ENCODE data around the gene ADAMTS8. TPM values are rescaled to one million over a fixed set of nuclear protein-coding genes. Genes with fewer than 3 reads are reported as not detected.

The ADAMTS8 gene
- total and polyA plus RNA-seq, 2 experiments from 2014 or later: under 0.01 to 0.10 TPM

GRCh38 chr11:130370845-130371590 is 57.4 kb downstream of the ADAMTS8 start:
- no peak overlapping the region for H3K4me3 ChIP-seq
- no peak overlapping the region for H3K9ac ChIP-seq
- H3K4me1 ChIP-seq (ENCODE audit: insufficient read depth): peaks cover 10% of the 10 kb centered on the region
- DNase-seq: no peak
- WGBS, 2 experiments (ENCODE audit: low coverage in 1 of 2, low lambda C conversion rate in 2 of 2, missing lambda C conversion rate in 2 of 2): 62 to 72% methylated on average over 10 of the region's 10 CpGs
- H3F3A ChIP-seq (ENCODE audit: insufficient read depth): no peaks in the 10 kb centered on the region
- no peak overlapping the region for H3K4me2 ChIP-seq (ENCODE audit: unreplicated experiment)
- peaks cover 24% of the 10 kb centered on the region for H3K27me3 ChIP-seq (replicated peaks; ENCODE audit: insufficient read depth)
- no peaks in the 10 kb centered on the region for H3K79me2 ChIP-seq (ENCODE audit: insufficient read depth)
- no peaks in the 10 kb centered on the region for H3K36me3 ChIP-seq (ENCODE audit: low read depth)
- no peak overlapping the region for H3K27ac ChIP-seq
- H2AFZ ChIP-seq: no peak overlapping the region
- no peaks in the 10 kb centered on the region for H3K9me3 ChIP-seq (ENCODE audit: low read depth)
- H4K20me1 ChIP-seq (ENCODE audit: insufficient read depth): no peaks in the 10 kb centered on the region
- no peaks in the 10 kb centered on the region for H3K9me2 ChIP-seq (ENCODE audit: insufficient read depth)
- TF ChIP-seq EZH2phosphoT487 (IDR thresholded peaks at IDR 0.05; ENCODE audit: insufficient read depth, low read depth) (no peak), EZH2 (IDR thresholded peaks at IDR 0.05; ENCODE audit: insufficient read depth, poor library complexity, severe bottlenecking) (no peak)
- in situ Hi-C loops (cut with MboI): no loop called here

GRCh38 chr11:130369713-130370112 is 58.7 kb downstream of the ADAMTS8 start:
- TF ChIP-seq EZH2 (IDR thresholded peaks at IDR 0.05; ENCODE audit: insufficient read depth, poor library complexity, severe bottlenecking): no peak
- TF ChIP-seq EZH2phosphoT487 (IDR thresholded peaks at IDR 0.05; ENCODE audit: insufficient read depth, low read depth): no peak
- Histone ChIP-seq H3K36me3 (ENCODE audit: low read depth) (no peaks in the 10 kb centered on the region), H3K4me1 (ENCODE audit: insufficient read depth) (peaks cover 10% of the 10 kb centered on the region), H3F3A (ENCODE audit: insufficient read depth) (no peaks in the 10 kb centered on the region), H3K79me2 (ENCODE audit: insufficient read depth) (no peaks in the 10 kb centered on the region), H3K9ac (no peak overlapping the region), H3K27ac (no peak overlapping the region), H3K4me2 (ENCODE audit: unreplicated experiment) (no peak overlapping the region), H2AFZ (no peak overlapping the region), H3K27me3 (replicated peaks; ENCODE audit: insufficient read depth) (peaks cover 22% of the 10 kb centered on the region), H3K4me3 (no peak overlapping the region), H3K9me2 (ENCODE audit: insufficient read depth) (no peaks in the 10 kb centered on the region), H4K20me1 (ENCODE audit: insufficient read depth) (no peaks in the 10 kb centered on the region), H3K9me3 (ENCODE audit: low read depth) (no peaks in the 10 kb centered on the region)
- WGBS, 2 experiments (ENCODE audit: low coverage in 1 of 2, low lambda C conversion rate in 2 of 2, missing lambda C conversion rate in 2 of 2): 73 to 74% methylated on average over 4 of the region's 4 CpGs
- DNase-seq: no peak
- in situ Hi-C loops (cut with MboI): no loop called here

- Histone ChIP-seq H3K36me3 (ENCODE audit: low read depth) (no peaks in the 10 kb centered on the region), H3K9me3 (ENCODE audit: low read depth) (no peaks in the 10 kb centered on the region), H3K27me3 (replicated peaks; ENCODE audit: insufficient read depth) (peaks cover 22% of the 10 kb centered on the region), H4K20me1 (ENCODE audit: insufficient read depth) (no peaks in the 10 kb centered on the region), H3K4me2 (ENCODE audit: unreplicated experiment) (no peak overlapping the region), H2AFZ (no peak overlapping the region), H3K79me2 (ENCODE audit: insufficient read depth) (no peaks in the 10 kb centered on the region), H3K27ac (no peak overlapping the region), H3K4me1 (ENCODE audit: insufficient read depth) (peaks cover 10% of the 10 kb centered on the region), H3F3A (ENCODE audit: insufficient read depth) (no peaks in the 10 kb centered on the region), H3K9ac (no peak overlapping the region), H3K4me3 (no peak overlapping the region), H3K9me2 (ENCODE audit: insufficient read depth) (no peaks in the 10 kb centered on the region)
- no peak for TF ChIP-seq EZH2phosphoT487 (IDR thresholded peaks at IDR 0.05; ENCODE audit: insufficient read depth, low read depth)
- TF ChIP-seq EZH2 (IDR thresholded peaks at IDR 0.05; ENCODE audit: insufficient read depth, poor library complexity, severe bottlenecking): no peak
- peak; percentile 45 for DNase-seq
- in situ Hi-C loops (cut with MboI): no loop called here
- 21 to 24% methylated on average over 6 of the region's 6 CpGs for WGBS, 2 experiments (ENCODE audit: low coverage in 1 of 2, low lambda C conversion rate in 2 of 2, missing lambda C conversion rate in 2 of 2)
Measured at GRCh38 chr11:130369141-130369691, 59.2 kb downstream of the ADAMTS8 start.

GRCh38 chr11:130359419-130359818 is 69.0 kb downstream of the ADAMTS8 start:
- TF ChIP-seq EZH2 (IDR thresholded peaks at IDR 0.05; ENCODE audit: insufficient read depth, poor library complexity, severe bottlenecking) (no peak), EZH2phosphoT487 (IDR thresholded peaks at IDR 0.05; ENCODE audit: insufficient read depth, low read depth) (no peak)
- Histone ChIP-seq H3K4me1 (ENCODE audit: insufficient read depth) (no peaks in the 10 kb centered on the region), H3K36me3 (ENCODE audit: low read depth) (no peaks in the 10 kb centered on the region), H2AFZ (no peak overlapping the region), H3K27me3 (replicated peaks; ENCODE audit: insufficient read depth) (peaks cover 5% of the 10 kb centered on the region; the same call in 1 of the 2 replicates), H3K27ac (no peak overlapping the region), H3K9ac (no peak overlapping the region), H3K9me2 (ENCODE audit: insufficient read depth) (no peaks in the 10 kb centered on the region), H3F3A (ENCODE audit: insufficient read depth) (no peaks in the 10 kb centered on the region), H3K4me2 (ENCODE audit: unreplicated experiment) (no peak overlapping the region), H4K20me1 (ENCODE audit: insufficient read depth) (no peaks in the 10 kb centered on the region), H3K4me3 (no peak overlapping the region), H3K79me2 (ENCODE audit: insufficient read depth) (no peaks in the 10 kb centered on the region), H3K9me3 (ENCODE audit: low read depth) (peaks cover 5% of the 10 kb centered on the region)
- no peak for DNase-seq
- in situ Hi-C loops (cut with MboI): no loop called here

Measured in GM23248 (cell line).